ENCODE results near the gene TTC34. TPM values are rescaled to one million over a fixed set of nuclear protein-coding genes. Genes with fewer than 3 reads are reported as not detected.

The TTC34 gene
- total and polyA plus RNA-seq, 2 of the 13 experiments (the other 11 are each of a cell fraction or from before 2014, with no cell fraction given), result 0.07 to 0.11 TPM

- TF ChIP-seq REST (IDR thresholded peaks at IDR 0.05; ENCODE audit: borderline replicate concordance in 1 of 2, low read depth in 1 of 2, low read length in 2 of 2) (no peak), ZNF354B (CRISPR knock-in tag; IDR thresholded peaks at IDR 0.05) (no peak), RARG (CRISPR knock-in tag; IDR thresholded peaks at IDR 0.05; ENCODE audit: low read depth) (no peak), JUN (CRISPR knock-in tag; IDR thresholded peaks at IDR 0.05) (no peak)
Observed at GRCh38 chr1:2823921-2824610, 22.6 kb upstream of the TTC34 start (continued).

DNA sequence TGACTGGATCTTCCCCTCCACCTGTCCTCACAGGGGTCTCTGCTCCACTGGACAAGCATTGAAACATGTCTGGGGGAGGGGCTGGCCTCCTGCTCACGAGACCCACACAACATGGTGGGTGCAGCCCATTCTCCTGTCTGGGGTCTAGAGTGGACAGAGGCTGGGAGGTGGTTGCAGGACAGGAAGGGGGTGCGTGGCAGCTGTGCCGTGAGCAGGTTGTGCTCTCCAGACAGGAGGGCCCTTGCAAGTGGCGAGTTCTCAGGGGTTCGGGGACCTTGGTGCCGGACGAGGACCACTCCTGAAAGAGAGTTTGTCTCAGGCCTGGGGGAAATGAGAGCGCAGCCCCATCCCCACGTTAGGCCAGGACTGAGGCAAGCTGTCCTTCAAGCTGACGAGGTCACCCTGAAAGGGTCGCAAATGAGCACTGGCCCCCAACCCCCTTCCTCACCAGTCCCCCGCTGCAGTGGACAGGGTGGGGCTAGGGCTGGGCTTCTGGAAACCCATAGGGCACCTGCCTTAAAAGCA is 21.2 kb upstream of the TTC34 start:
- ChIA-PET POLR2A (no interaction called here), CTCF (ENCODE audit: low intra/inter-chr PET ratio, low total read pairs) (no interaction called here)
- TF ChIP-seq ZNF563 (CRISPR knock-in tag; IDR thresholded peaks at IDR 0.05) (no peak), HNRNPH1 (optimal IDR thresholded peaks at IDR 0.05; ENCODE audit: low read depth, low read length) (no peak), CTCF (CRISPR knock-in tag; IDR thresholded peaks at IDR 0.05) (no peak)
- H3K9ac ChIP-seq (ENCODE audit: insufficient read depth, low read depth, low read length), result no peak overlapping the region
- H3K36me3 ChIP-seq (replicated peaks in 1 of 2; ENCODE audit: control insufficient read depth in 1 of 2, insufficient read depth in 2 of 2, low read length in 2 of 2), result no peaks in the 10 kb centered on the region
- intact Hi-C loops (cut with micrococcal nuclease; ENCODE audit: unreplicated experiment) (no loop called here), in situ Hi-C loops (cut with HindIII; ENCODE audit: extremely low pct_ligation_motif_present, low pct_unique_long_range_greater_than_20kb) (no loop called here)
- no peak overlapping the region for H3K27ac ChIP-seq (ENCODE audit: extremely low read length, insufficient read depth, low read length)
- no peak overlapping the region for H3K4me2 ChIP-seq (ENCODE audit: low read depth, low read length)
- H3K9me3 ChIP-seq (ENCODE audit: low read length), result peaks cover 7% of the 10 kb centered on the region; the same call in 1 of the 2 replicates
- no peaks in the 10 kb centered on the region for H4K20me1 ChIP-seq (ENCODE audit: insufficient read depth, low read length)
- H3K79me2 ChIP-seq (ENCODE audit: insufficient read depth, low read length), result no peaks in the 10 kb centered on the region
- H3K4me3 ChIP-seq (replicated peaks in 1 of 3; ENCODE audit: insufficient read depth in 1 of 3, low read depth in 2 of 3, low read length in 3 of 3), result no peak overlapping the region
- no peak for DNase-seq (ENCODE audit: low spot score)
- WGBS (ENCODE audit: low lambda C conversion rate), result 15% methylated on average over 4 of the region's 12 CpGs
- ATAC-seq, result no peak
- FAIRE-seq, result no peak
- BruUV-seq (replicated peaks), result no TSS peak
- no peak overlapping the region for H2AFZ ChIP-seq (ENCODE audit: low read length)
- no peaks in the 10 kb centered on the region for H3K4me1 ChIP-seq (ENCODE audit: insufficient read depth, low read length)
- H3K27me3 ChIP-seq (ENCODE audit: control insufficient read depth in 1 of 2, insufficient read depth in 2 of 2, low read length in 2 of 2), result peaks cover 5 to 30% of the 10 kb centered on the region in 2 experiments

All from HepG2 (cell line).